Measurements from ENCODE around the gene OR2T8. TPM values are rescaled to one million over a fixed set of nuclear protein-coding genes. Genes with fewer than 3 reads are reported as not detected.

The OR2T8 gene
- total RNA-seq, 1 experiment from 2014 or later, result not detected

DNA sequence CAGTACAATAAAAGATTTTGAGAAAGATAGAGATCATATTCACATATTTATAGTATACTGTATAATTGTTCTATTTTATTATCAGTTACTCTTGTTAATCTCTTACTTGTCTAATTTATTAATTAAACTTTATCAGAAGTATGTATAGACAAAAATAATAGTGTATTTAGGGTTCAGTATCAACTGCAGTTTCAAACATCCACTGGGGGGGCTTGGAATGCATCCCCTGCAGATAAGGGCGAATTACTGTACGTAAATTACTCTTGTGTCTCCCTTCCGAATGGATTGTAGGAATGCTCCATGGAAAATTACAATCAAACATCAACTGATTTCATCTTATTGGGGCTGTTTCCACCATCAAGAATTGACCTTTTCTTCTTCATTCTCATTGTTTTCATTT, 28.5 kb downstream of the OR2T8 start, which contains the start of gene OR2L8:
OR2L8 (plus strand) TSS at position 301 of the 400 bp plus-strand sequence; CDS start at position 301, 0 bp downstream.
- in situ Hi-C loops (cut with HindIII; ENCODE audit: low sequenced_read_pairs), result no loop called here
- DNase-seq (ENCODE audit: low spot score), result no peak

DNA sequence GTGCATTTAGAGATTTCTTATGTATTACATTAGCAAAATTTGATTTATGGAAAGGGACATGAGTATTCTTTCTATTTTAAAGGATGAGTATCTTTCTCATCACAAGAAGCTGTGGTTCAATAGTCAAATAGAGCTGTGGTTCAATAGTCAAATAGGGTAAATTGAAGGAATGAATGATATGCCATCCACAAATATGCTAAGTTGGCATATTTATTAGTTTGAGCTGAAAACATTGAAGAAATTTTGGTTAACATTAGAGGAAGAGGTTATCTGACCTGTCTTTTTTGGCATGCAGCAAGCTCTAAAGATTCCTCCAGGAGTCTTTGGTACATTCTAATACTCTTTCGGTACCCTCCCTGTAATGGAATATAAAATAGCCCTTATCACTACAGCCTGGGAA, 33.4 kb downstream of the OR2T8 start:
- in situ Hi-C loops (cut with HindIII; ENCODE audit: low sequenced_read_pairs), result no loop called here
- no peak for DNase-seq (ENCODE audit: low spot score)

DNA sequence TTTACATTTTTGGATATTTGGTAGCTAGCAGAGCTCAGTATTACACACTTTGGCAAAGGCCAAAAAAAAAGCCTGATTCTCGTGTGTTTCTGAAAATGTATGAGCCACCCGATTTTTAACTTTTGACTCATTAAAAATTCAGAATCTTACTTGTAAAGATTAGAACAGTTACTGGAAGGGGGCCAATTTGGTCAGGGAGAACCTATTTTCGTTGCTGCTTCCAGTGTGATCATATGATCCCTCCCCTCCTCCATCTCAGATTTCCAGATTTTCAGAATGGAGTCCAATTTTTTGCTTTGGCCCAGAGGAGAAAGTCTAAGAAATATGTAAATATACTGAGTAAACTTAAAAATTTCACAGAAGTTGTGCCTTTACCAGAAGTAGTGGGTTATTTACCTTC, 41.7 kb downstream of the OR2T8 start:
- no peak for DNase-seq (ENCODE audit: low spot score)
- in situ Hi-C loops (cut with HindIII; ENCODE audit: low sequenced_read_pairs), result no loop called here

DNA sequence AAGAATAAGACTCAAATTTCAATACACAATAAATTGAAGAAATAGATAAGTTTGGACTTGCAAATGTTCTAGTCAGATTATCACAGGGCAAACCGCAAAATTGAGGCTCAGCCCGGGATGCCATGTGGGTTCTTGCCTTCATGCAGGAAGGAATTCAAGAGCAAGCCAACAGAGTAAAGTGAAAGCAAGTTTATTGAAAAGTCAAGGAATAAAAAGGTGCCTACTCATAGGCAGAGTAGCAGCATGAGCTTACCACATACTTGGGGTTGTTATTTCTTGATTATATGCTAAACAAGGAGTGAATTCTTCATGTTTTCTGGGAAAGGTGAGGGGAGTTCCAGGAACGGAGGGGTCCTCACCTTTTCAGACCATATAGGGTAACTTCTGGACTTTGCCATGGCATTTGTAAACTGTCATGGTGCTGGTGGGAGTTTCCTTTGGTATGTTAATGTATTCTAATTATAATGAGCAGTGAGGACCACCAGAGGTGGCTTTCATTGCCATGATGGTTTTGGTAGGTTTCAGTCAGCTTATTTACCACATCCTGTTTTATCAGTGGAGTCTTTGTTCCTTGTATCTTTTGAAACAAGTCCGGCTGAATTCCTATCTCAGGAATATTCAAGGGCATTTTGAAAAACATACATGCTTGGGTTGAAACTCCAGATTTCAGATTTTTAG, 43.0 kb downstream of the OR2T8 start:
- in situ Hi-C loops (cut with HindIII; ENCODE audit: low sequenced_read_pairs), result no loop called here
- DNase-seq (ENCODE audit: low spot score), result no peak

DNA sequence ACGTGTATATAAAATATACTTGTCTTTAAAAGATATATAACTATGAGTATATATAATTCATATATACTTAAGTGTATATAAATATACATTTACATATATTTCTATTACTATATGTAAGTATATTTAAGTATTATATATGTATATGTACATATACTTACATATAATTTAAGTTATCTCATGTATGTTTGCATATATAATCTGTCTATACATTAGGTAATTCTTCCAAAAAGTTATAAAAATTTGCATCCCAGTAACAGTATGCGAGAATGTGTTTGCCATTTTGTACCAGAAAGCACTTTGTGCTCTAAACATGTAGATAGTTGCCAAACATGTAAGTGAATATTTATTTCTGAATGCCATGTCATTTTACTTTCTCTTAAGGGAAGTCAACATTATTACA, 44.9 kb downstream of the OR2T8 start, which contains the start of gene OR2AK2:
OR2AK2 (plus strand) TSS at position 301 of the 400 bp plus-strand sequence. CDS start 144 bp downstream, outside the sequence.
- in situ Hi-C loops (cut with HindIII; ENCODE audit: low sequenced_read_pairs), result no loop called here
- DNase-seq (ENCODE audit: low spot score), result no peak

DNA sequence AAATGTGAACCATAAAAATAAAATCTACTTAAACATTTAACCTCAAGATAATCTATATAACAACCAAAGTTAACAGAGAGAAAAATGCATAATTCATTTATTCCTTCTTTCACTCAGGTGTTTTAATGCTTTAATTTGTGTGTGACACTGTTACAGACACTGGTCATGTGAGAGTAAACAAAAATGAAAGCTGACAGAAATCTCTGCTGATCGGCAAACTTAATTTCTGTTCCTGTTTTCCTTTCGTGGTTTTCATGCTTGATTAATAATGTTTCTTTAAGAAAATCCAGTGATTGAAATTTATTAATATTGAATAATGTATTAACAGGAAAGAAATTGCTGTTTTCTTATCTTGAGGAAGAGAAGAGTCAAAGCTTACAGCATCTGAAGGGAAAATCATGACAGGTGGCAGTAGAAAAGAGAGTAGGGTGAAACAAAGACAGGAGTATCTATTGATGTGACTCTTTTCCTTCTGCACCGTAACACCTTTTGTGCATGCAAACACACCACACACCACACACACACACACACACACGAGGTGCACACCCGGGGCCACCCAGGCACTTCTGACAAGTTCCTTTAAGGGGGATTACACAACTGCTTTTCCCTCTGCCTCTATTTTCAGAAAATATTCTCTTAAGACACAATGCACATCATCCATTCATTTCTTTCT, 46.6 kb downstream of the OR2T8 start:
- in situ Hi-C loops (cut with HindIII; ENCODE audit: low sequenced_read_pairs), result no loop called here
- no peak for DNase-seq (ENCODE audit: low spot score)

Other genes starting within 250 kb of the OR2T8 start
- not detected in 2 replicates for gene OR13G1, start 240.5 kb upstream of the OR2T8 start, total RNA-seq (2014; rRNA removed; shearing (Covaris generic))
- not detected in 2 replicates for gene OR6F1, start 203.6 kb upstream of the OR2T8 start, total RNA-seq (2014; rRNA removed; shearing (Covaris generic))
- gene OR14K1, start 181.6 kb upstream of the OR2T8 start, total RNA-seq (2014; rRNA removed; shearing (Covaris generic)), result not detected in 2 replicates
- gene OR14A2, start 172.1 kb upstream of the OR2T8 start, total RNA-seq (2014; rRNA removed; shearing (Covaris generic)), result not detected in 2 replicates
- gene OR1C1, start 159.7 kb upstream of the OR2T8 start, total RNA-seq (2014; rRNA removed; shearing (Covaris generic)), result not detected in 2 replicates
- gene OR14A16, start 96.1 kb upstream of the OR2T8 start, total RNA-seq (2014; rRNA removed; shearing (Covaris generic)), result not detected in 2 replicates
- not detected in 2 replicates for gene OR11L1, start 78.4 kb upstream of the OR2T8 start, total RNA-seq (2014; rRNA removed; shearing (Covaris generic))
- gene TRIM58, start 63.1 kb upstream of the OR2T8 start, total RNA-seq (2014; rRNA removed; shearing (Covaris generic)), result not detected in 2 replicates
- gene OR2W3, start 24.7 kb upstream of the OR2T8 start, total RNA-seq (2014; rRNA removed; shearing (Covaris generic)), result not detected in 2 replicates
- not detected in 2 replicates for gene OR2AJ1, start 4.6 kb downstream of the OR2T8 start, total RNA-seq (2014; rRNA removed; shearing (Covaris generic))
- not detected in 2 replicates for gene OR2L8, start 28.6 kb downstream of the OR2T8 start, total RNA-seq (2014; rRNA removed; shearing (Covaris generic))
- gene OR2AK2, start 45.0 kb downstream of the OR2T8 start, total RNA-seq (2014; rRNA removed; shearing (Covaris generic)), result not detected in 2 replicates
- not detected in 2 replicates for gene OR2L5, start 93.4 kb downstream of the OR2T8 start, total RNA-seq (2014; rRNA removed; shearing (Covaris generic))
- gene OR2L2, start 109.8 kb downstream of the OR2T8 start, total RNA-seq (2014; rRNA removed; shearing (Covaris generic)), result not detected in 2 replicates
- gene OR2L3, start 126.6 kb downstream of the OR2T8 start, total RNA-seq (2014; rRNA removed; shearing (Covaris generic)), result not detected in 2 replicates
- not detected in 2 replicates for gene OR2L13, start 174.9 kb downstream of the OR2T8 start, total RNA-seq (2014; rRNA removed; shearing (Covaris generic))
- not detected in 2 replicates for gene OR2M5, start 224.9 kb downstream of the OR2T8 start, total RNA-seq (2014; rRNA removed; shearing (Covaris generic))

All from G401 (cell line).